Stimulated activated CD8-positive, alpha-beta memory T cell treated with anti-CD3 and anti-CD28 coated beads, Interleukin-12 subunit alpha, Interleukin-12 subunit beta, amount 100 ng/mL, for 24 hours (primary cell): ENCODE results near the gene PLXNB1.

Experiments used
- DNase-seq: peaks from one replicate; pipeline ENCODE4 v3.0.0-alpha.2; 2020; ENCODE audit errors: extremely low read depth

PLXNB1 gene

GRCh38 chr3:48370333-48370713, 59.6 kb downstream of the PLXNB1 start:
- no peak for DNase-seq

GRCh38 chr3:48369693-48370332, 60.1 kb downstream of the PLXNB1 start:
- DNase-seq: no peak

GRCh38 chr3:48367201-48367600, 62.7 kb downstream of the PLXNB1 start:
- no peak for DNase-seq

- no peak for DNase-seq
These were observed 65.0 kb downstream of the PLXNB1 start for GRCh38 chr3:48364840-48365239.

- no peak for DNase-seq
These were observed 68.0 kb downstream of the PLXNB1 start for GRCh38 chr3:48361928-48362327.

- no peak for DNase-seq
These were observed 73.5 kb downstream of the PLXNB1 start for GRCh38 chr3:48356419-48356818.

GRCh38 chr3:48353987-48354386, 75.9 kb downstream of the PLXNB1 start:
- DNase-seq: no peak
